TTC549 (cell line): ENCODE measurements around the gene TBC1D17.

Source experiments
- FAIRE-seq: peaks from 2 replicates; lab custom pipeline; 2012; peaks lifted over from hg19 to GRCh38; lab: Jason Lieb, UNC

TBC1D17 gene

GRCh38 chr19:49894879-49895565 is 17.5 kb downstream of the TBC1D17 start:
- FAIRE-seq = no peak

GRCh38 chr19:49895566-49896297 is 18.2 kb downstream of the TBC1D17 start:
- no peak for FAIRE-seq

- no peak for FAIRE-seq
Observed at GRCh38 chr19:49896863-49897621, 19.5 kb downstream of the TBC1D17 start, which contains the start of gene IL4I1. IL4I1 (minus strand) TSS chr19:49896887; CDS start chr19:49896160, 727 bp downstream.

- no peak for FAIRE-seq
Observed at GRCh38 chr19:49904136-49904535, 26.6 kb downstream of the TBC1D17 start.

- no peak for FAIRE-seq
Observed at GRCh38 chr19:49906879-49907564, 29.5 kb downstream of the TBC1D17 start.

GRCh38 chr19:49907745-49908446 is 30.4 kb downstream of the TBC1D17 start:
- no peak for FAIRE-seq

- FAIRE-seq = no peak
Observed at GRCh38 chr19:49908480-49909420, 31.2 kb downstream of the TBC1D17 start.

- no peak for FAIRE-seq
Observed at GRCh38 chr19:49910179-49910578, 32.7 kb downstream of the TBC1D17 start.

- FAIRE-seq = no peak
Observed at GRCh38 chr19:49911381-49912145, 34.1 kb downstream of the TBC1D17 start.

GRCh38 chr19:49912965-49913685 is 35.6 kb downstream of the TBC1D17 start:
- FAIRE-seq = no peak

- no peak for FAIRE-seq
Observed at GRCh38 chr19:49913720-49914119, 36.2 kb downstream of the TBC1D17 start.

GRCh38 chr19:49915271-49915670 is 37.8 kb downstream of the TBC1D17 start:
- FAIRE-seq = no peak

- no peak for FAIRE-seq
Observed at GRCh38 chr19:49916839-49917733, 39.6 kb downstream of the TBC1D17 start.

GRCh38 chr19:49918089-49918488 is 40.6 kb downstream of the TBC1D17 start:
- FAIRE-seq = no peak

GRCh38 chr19:49920624-49921363 is 43.3 kb downstream of the TBC1D17 start:
- FAIRE-seq = no peak

- no peak for FAIRE-seq
Observed at GRCh38 chr19:49921871-49922795, 44.6 kb downstream of the TBC1D17 start.
